Measurements from ENCODE around the gene KRR1.

DNA sequence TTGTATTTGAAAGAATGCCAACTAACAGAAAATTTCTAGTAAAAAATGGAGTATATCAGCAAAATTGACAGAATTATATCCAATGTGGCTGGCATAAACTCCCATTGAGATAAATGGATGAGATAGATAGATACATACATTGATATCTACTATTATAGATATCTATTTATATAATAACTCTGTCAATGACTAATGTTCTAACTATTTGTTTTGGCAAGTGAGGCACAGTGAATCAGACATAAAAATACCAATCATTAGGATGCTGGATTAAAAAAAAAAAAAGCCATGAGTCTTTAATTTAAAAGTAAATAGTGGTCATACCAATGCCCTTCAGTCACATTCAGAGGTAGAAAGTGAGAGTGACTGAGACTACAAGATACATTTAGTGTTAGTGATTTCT, 64.6 kb downstream of the KRR1 start:
- TF ChIP-seq TAF1 (IDR thresholded peaks at IDR 0.05; ENCODE audit: low read depth) (no peak), EP300 (IDR thresholded peaks at IDR 0.05; ENCODE audit: borderline replicate concordance) (no peak), RAD21 (IDR thresholded peaks at IDR 0.05; ENCODE audit: low read depth) (no peak), REST (IDR thresholded peaks at IDR 0.05; ENCODE audit: low read depth) (no peak), CEBPB (IDR thresholded peaks at IDR 0.05) (no peak)

Measured in Ishikawa (cell line).